A549 (cell line): Measurements from ENCODE around the gene TMEM163. TPM values are rescaled to one million over a fixed set of nuclear protein-coding genes. Genes with fewer than 3 reads are reported as not detected.
A peak's percentile ranks its signal among the peaks of the same experiment; 100 is the strongest.

Source experiments
- ATAC-seq, 2 experiments: fragments of 200-7000 bp in 1 of 2; fragments of >200 bp in 1 of 2; cut with Nextera tagmentation in 1 of 2; cut with Tn5 transposase in 1 of 2; 3 replicates each; pipeline versions ENCODE4 v1.8.0 to v1.9.1; 2018 to 2020; ENCODE audit warnings: mild to moderate bottlenecking in 1 of 2, moderate library complexity in 1 of 2
- CTCF ChIA-PET: fragments of 300-600 bp; sonication (Branson Sonifier 250); formaldehyde crosslinking; extraction: SDS; loops from one replicate; lab custom pipeline; 2021; ENCODE audit warnings: antibody characterized with exemption, inconsistent platforms; lab: Yijun Ruan, JAX
- POLR2A ChIA-PET: fragments of 350-600 bp; formaldehyde crosslinking; extraction: SDS; loops from one replicate; lab custom pipeline; 2021; ENCODE audit warnings: antibody characterized with exemption, inconsistent platforms; lab: Yijun Ruan, JAX
- DNase-seq, 2 experiments: peaks; one replicate each; pipeline versions ENCODE4 v3.0.0 to v3.0.0-alpha.2; 2011 to 2016; ENCODE audit warnings: low read depth in 1 of 2, low spot score in 1 of 2
- FAIRE-seq: peaks from 2 replicates; lab custom pipeline; 2011; peaks lifted over from hg19 to GRCh38; lab: Jason Lieb, UNC
- H3K27ac ChIP-seq, 2 experiments: fragments of >200 bp; sonication (Bioruptor Twin); formaldehyde crosslinking; 3 replicates each; pipeline ENCODE4 v1.5.1; 2016 to 2017
- H3K4me1 ChIP-seq: fragments of >200 bp; sonication (Bioruptor Twin); formaldehyde crosslinking; 3 replicates; pipeline ENCODE4 v1.6.1; 2016
- H3K4me2 ChIP-seq: fragments of >200 bp; sonication (Bioruptor Twin); formaldehyde crosslinking; 3 replicates; pipeline ENCODE4 v1.6.1; 2016
- H3K4me3 ChIP-seq: fragments of >200 bp; sonication (Bioruptor Twin); formaldehyde crosslinking; 3 replicates; pipeline ENCODE4 v1.5.1; 2016
- H3K9me3 ChIP-seq: fragments of >200 bp; sonication (Bioruptor Twin); formaldehyde crosslinking; 3 replicates; pipeline ENCODE4 v1.6.1; 2016
- BCL3 ChIP-seq: fragments of >200 bp; sonication (Bioruptor Twin); formaldehyde crosslinking; IDR thresholded peaks from 3 replicates; pipeline ENCODE4 v1.6.1; 2016
- CHD4 ChIP-seq: fragments of 200-600 bp; sonication (generic); IDR thresholded peaks from 2 replicates; pipeline ENCODE4 v1.6.1; 2016; ENCODE audit warnings: antibody characterized with exemption, mild to moderate bottlenecking, borderline replicate concordance
- EHF ChIP-seq: fragments of 250-450 bp; sonication (Bioruptor Pico); IDR thresholded peaks from 2 replicates; pipeline ENCODE4 v1.5.0; 2020; ENCODE audit warnings: mild to moderate bottlenecking
- FOXS1 ChIP-seq: fragments of 250-450 bp; sonication (Bioruptor Pico); IDR thresholded peaks from 2 replicates; pipeline ENCODE4 v1.5.0; 2020; ENCODE audit warnings: mild to moderate bottlenecking, moderate library complexity
- HDAC2 ChIP-seq: fragments of 200-600 bp; sonication (generic); IDR thresholded peaks from 2 replicates; pipeline ENCODE4 v1.6.1; 2016
- HES2 ChIP-seq: fragments of >200 bp; sonication (Bioruptor Twin); formaldehyde crosslinking; IDR thresholded peaks from 2 replicates; pipeline ENCODE4 v1.6.1; 2016
- HOXA7 ChIP-seq: fragments of 250-450 bp; sonication (Bioruptor Pico); IDR thresholded peaks from 2 replicates; pipeline ENCODE4 v1.5.0; 2020; ENCODE audit warnings: mild to moderate bottlenecking, moderate library complexity
- JUNB ChIP-seq: fragments of >200 bp; sonication (Bioruptor Twin); formaldehyde crosslinking; IDR thresholded peaks from 2 replicates; pipeline ENCODE4 v1.6.1; 2016
- KDM1A ChIP-seq: fragments of 200-600 bp; sonication (generic); IDR thresholded peaks from 2 replicates; pipeline ENCODE4 v1.6.1; 2016; ENCODE audit warnings: low read depth, mild to moderate bottlenecking
- MAFK ChIP-seq: fragments of 450-650 bp; IDR thresholded peaks from 2 replicates; pipeline ENCODE4 v1.6.1; 2014; ENCODE audit not compliant: partially characterized antibody
- MAZ ChIP-seq: fragments of 150-350 bp; IDR thresholded peaks from 2 replicates; pipeline ENCODE4 v1.6.1; 2014; ENCODE audit warnings: antibody characterized with exemption, low read depth, low read length, borderline replicate concordance
- PHF8 ChIP-seq: fragments of 200-600 bp; sonication (generic); IDR thresholded peaks from 2 replicates; pipeline ENCODE4 v1.6.1; 2016; ENCODE audit warnings: low read depth, mild to moderate bottlenecking, antibody characterized with exemption, moderate library complexity, borderline replicate concordance
- POLR2AphosphoS2 ChIP-seq: conservative IDR thresholded peaks from 2 replicates; pipeline ENCODE4 v1.6.1; 2012; ENCODE audit warnings: low read length, improper control_type of control experiment, inconsistent platforms
- RAD21 ChIP-seq, 2 experiments: fragments of >200 bp in 1 of 2; sonication (Bioruptor Twin) in 1 of 2; formaldehyde crosslinking in 1 of 2; IDR thresholded peaks in 1 of 2; conservative IDR thresholded peaks in 1 of 2; 2 replicates in 1 of 2; 3 replicates in 1 of 2; pipeline ENCODE4 v1.6.1; 2012 to 2018; ENCODE audit warnings: inconsistent platforms in 1 of 2
- RARB ChIP-seq: fragments of 250-450 bp; sonication (Bioruptor Pico); IDR thresholded peaks from 2 replicates; pipeline ENCODE4 v1.8.0; 2021; ENCODE audit warnings: mild to moderate bottlenecking, moderate library complexity
- RFX5 ChIP-seq: fragments of 450-650 bp; IDR thresholded peaks from 2 replicates; pipeline ENCODE4 v1.7.1; 2014; ENCODE audit warnings: antibody characterized with exemption, mild to moderate bottlenecking, moderate library complexity
- RNF2 ChIP-seq: fragments of 200-600 bp; sonication (generic); IDR thresholded peaks from 2 replicates; pipeline ENCODE4 v1.6.1; 2016; ENCODE audit warnings: low read depth, mild to moderate bottlenecking, antibody characterized with exemption, moderate library complexity, borderline replicate concordance
- SREBF2 ChIP-seq: fragments of 450-650 bp; IDR thresholded peaks from 2 replicates; pipeline ENCODE4 v1.6.1; 2014; ENCODE audit warnings: mild to moderate bottlenecking, moderate library complexity
- ZC3H11A ChIP-seq: fragments of 450-650 bp; IDR thresholded peaks from 2 replicates; pipeline ENCODE4 v1.6.1; 2014; ENCODE audit warnings: antibody characterized with exemption, mild to moderate bottlenecking
- WGBS: methylation state at CpG from one replicate; pipeline ENCODE4 v1.1.6; 2017; ENCODE audit errors: missing lambda C conversion rate; 5-methylcytosine and 5-hydroxymethylcytosine counted together
- polyA plus RNA-seq, 4 experiments: library from polyadenylated mRNA; depleted of rRNA in 3 of 4; stranded (reverse); fragments of >200 nt; fragmentation: RNase III in 1 of 4; extraction: RNeasy Plus Mini Kit Qiagen cat#74134 plus additional on column Dnase treatment in 1 of 4; gene quantifications; 2 replicates in 3 of 4; 3 replicates in 1 of 4; pipeline ENCODE4 v1.2.3, GENCODE V29; 2011 to 2017
- TF ChIP-seq, protein P1 (sequence below): IDR thresholded peaks from 2 replicates; pipeline ENCODE4 v1.6.1; 2012; ENCODE audit warnings: low read depth, borderline replicate concordance
- TF ChIP-seq, protein P2 (sequence below): fragments of 150-350 bp; IDR thresholded peaks from 2 replicates; pipeline ENCODE4 v1.6.1; 2014; ENCODE audit warnings: low read depth, mild to moderate bottlenecking, low read length

The TMEM163 gene
- polyA plus RNA-seq, 2 of the 4 experiments (the other 2 are of a cell fraction): not detected

DNA sequence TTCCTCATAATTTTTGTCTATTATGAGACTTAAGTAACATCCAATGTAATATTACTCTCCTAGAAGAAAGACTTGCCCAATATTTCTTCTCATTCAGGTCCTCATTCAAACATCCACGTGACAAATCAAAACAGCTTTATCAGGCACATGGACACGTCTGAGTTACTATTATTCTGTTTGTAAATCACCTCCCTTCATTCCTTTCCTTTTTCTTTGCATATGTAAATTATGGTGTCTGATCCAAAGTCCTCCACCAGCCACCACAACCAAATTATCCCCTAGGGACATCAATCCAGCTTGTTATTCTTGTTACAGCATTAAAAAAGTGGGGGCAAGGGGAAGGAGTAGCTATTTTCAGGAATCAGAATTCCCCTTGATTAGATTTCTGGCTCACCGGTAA lies 7.1 kb downstream of the TMEM163 start:
- 21% methylated on average over 3 of the region's 3 CpGs for WGBS
- H3K27ac ChIP-seq: no peak overlapping the region
- ChIA-PET POLR2A (no interaction called here), CTCF (no interaction called here)
- FAIRE-seq (no peak), ATAC-seq (no peak), DNase-seq (no peak)
- TF ChIP-seq HDAC2 (no peak), POLR2AphosphoS2 (no peak)
- H3K4me3 ChIP-seq: no peak overlapping the region
- no peaks in the 10 kb centered on the region for H3K4me1 ChIP-seq
- no peaks in the 10 kb centered on the region for H3K9me3 ChIP-seq
- H3K4me2 ChIP-seq: no peak overlapping the region

GRCh38 chr2:134707330-134707676 lies 11.5 kb downstream of the TMEM163 start:
- no peaks in the 10 kb centered on the region for H3K9me3 ChIP-seq
- ATAC-seq (no peak), FAIRE-seq (no peak), DNase-seq (no peak)
- no peak overlapping the region for H3K4me3 ChIP-seq
- POLR2A ChIA-PET: no interaction called here
- CTCF ChIA-PET: no interaction called here
- H3K27ac ChIP-seq: no peak overlapping the region
- no peak overlapping the region for H3K4me2 ChIP-seq
- no peak for TF ChIP-seq HDAC2
- TF ChIP-seq KDM1A: no peak
- no peak for TF ChIP-seq POLR2AphosphoS2
- TF ChIP-seq EHF: no peak
- no peak for TF ChIP-seq BCL3
- TF ChIP-seq, protein P1, sequence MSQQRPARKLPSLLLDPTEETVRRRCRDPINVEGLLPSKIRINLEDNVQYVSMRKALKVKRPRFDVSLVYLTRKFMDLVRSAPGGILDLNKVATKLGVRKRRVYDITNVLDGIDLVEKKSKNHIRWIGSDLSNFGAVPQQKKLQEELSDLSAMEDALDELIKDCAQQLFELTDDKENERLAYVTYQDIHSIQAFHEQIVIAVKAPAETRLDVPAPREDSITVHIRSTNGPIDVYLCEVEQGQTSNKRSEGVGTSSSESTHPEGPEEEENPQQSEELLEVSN: no peak
- TF ChIP-seq SREBF2: no peak
- no peak for TF ChIP-seq JUNB
- TF ChIP-seq HES2: no peak
- no peak for TF ChIP-seq RARB
- no peak for TF ChIP-seq HOXA7 (CRISPR knock-in tag)
- TF ChIP-seq RAD21 (conservative IDR thresholded peaks at IDR 0.05 in 1 of 2, IDR thresholded peaks at IDR 0.05 in 1 of 2): no peak
- no peak for TF ChIP-seq ZC3H11A
- no peak for TF ChIP-seq RNF2
- no peak for TF ChIP-seq PHF8
- no peak for TF ChIP-seq MAZ
- TF ChIP-seq MAFK: no peak
- TF ChIP-seq, protein P2, sequence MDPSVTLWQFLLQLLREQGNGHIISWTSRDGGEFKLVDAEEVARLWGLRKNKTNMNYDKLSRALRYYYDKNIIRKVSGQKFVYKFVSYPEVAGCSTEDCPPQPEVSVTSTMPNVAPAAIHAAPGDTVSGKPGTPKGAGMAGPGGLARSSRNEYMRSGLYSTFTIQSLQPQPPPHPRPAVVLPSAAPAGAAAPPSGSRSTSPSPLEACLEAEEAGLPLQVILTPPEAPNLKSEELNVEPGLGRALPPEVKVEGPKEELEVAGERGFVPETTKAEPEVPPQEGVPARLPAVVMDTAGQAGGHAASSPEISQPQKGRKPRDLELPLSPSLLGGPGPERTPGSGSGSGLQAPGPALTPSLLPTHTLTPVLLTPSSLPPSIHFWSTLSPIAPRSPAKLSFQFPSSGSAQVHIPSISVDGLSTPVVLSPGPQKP: no peak
- no peaks in the 10 kb centered on the region for H3K4me1 ChIP-seq
- WGBS: 54% methylated on average over 5 of the region's 5 CpGs

DNA sequence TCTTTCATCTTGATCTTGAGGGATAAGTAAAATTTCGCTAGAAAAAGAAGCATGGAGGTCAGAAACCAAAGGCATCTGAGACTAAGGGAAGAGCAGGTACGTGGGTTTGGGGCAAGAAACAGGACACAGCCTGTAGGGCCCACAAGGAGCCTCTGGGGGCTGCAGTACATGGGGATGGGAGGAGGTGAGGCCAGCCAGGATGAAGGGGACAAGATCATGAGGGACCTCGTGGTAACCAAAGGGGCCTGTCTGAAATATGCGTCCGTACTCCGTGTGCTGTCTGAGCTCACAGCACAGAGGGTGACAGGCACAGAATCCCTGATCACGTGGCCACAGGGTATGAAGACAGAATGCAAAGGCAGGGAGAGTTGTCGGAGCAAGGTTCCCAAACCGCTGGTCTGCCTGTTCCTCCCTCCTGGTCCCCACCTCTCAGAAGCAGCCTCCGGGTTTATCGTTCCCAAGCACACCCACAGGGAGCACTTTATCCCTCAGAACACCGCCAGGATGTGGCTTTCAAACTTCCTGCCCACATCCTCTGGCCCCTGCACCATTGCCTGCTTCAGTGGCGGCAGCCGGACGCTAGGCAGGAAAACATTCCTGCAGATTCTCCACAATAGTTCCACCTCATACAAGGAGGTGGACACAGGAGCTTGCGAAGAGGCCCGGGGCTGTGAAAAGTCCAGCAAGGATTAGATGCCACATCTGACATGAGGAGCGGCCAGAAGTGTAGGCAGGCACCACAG lies 12.0 kb downstream of the TMEM163 start:
- Histone ChIP-seq H3K4me2 (no peak overlapping the region), H3K4me1 (no peaks in the 10 kb centered on the region), H3K27ac (no peak overlapping the region), H3K9me3 (no peaks in the 10 kb centered on the region)
- FAIRE-seq (no peak), DNase-seq (no peak), ATAC-seq (peak; percentile 43 to 48; a peak in 4 of 6 replicates)
- CTCF ChIA-PET: no interaction called here
- POLR2A ChIA-PET: no interaction called here
- WGBS: 48% methylated on average over 18 of the region's 18 CpGs
- TF ChIP-seq CHD4 (no peak), RFX5 (no peak), FOXS1 (no peak)
- TF ChIP-seq, all 56 proteins: peak for 0
- H3K4me3 ChIP-seq: no peak overlapping the region
